B cell (primary cell): ENCODE measurements around the gene PLCL1.

ENCODE experiments used
- EZH2 ChIP-seq: IDR thresholded peaks from 2 replicates; pipeline ENCODE4 v1.6.1; 2012; ENCODE audit warnings: borderline replicate concordance, low read depth, mild to moderate bottlenecking, moderate library complexity, low read length; ENCODE audit not compliant: insufficient read depth, poor library complexity, severe bottlenecking
- TF ChIP-seq, protein P1 (sequence below): fragments of 200-600 bp; IDR thresholded peaks from one replicate; pipeline ENCODE4 v1.8.0; 2022; ENCODE audit warnings: antibody characterized with exemption, mild to moderate bottlenecking

DNA sequence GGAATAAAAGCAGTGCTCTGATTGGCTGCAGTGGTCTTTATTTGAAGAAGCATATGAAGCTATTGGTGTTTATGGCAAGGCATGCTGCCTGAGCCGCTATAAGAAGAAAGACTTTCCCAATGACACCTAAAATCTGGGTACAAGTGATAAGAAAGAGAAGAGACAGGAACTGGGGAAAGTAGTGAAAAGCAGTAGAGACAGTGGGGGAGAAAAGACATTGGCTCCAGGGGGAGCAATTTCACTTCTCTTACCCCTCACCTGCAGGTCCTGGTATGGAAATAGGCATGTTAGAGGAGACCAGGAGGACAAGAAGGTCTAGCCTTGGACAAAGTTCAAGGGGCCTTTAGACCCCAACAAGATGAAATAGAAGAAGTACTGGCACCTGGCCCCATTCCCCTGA lies 47.1 kb downstream of the PLCL1 start:
- TF ChIP-seq, protein P1, sequence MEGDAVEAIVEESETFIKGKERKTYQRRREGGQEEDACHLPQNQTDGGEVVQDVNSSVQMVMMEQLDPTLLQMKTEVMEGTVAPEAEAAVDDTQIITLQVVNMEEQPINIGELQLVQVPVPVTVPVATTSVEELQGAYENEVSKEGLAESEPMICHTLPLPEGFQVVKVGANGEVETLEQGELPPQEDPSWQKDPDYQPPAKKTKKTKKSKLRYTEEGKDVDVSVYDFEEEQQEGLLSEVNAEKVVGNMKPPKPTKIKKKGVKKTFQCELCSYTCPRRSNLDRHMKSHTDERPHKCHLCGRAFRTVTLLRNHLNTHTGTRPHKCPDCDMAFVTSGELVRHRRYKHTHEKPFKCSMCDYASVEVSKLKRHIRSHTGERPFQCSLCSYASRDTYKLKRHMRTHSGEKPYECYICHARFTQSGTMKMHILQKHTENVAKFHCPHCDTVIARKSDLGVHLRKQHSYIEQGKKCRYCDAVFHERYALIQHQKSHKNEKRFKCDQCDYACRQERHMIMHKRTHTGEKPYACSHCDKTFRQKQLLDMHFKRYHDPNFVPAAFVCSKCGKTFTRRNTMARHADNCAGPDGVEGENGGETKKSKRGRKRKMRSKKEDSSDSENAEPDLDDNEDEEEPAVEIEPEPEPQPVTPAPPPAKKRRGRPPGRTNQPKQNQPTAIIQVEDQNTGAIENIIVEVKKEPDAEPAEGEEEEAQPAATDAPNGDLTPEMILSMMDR, result no peak
- TF ChIP-seq EZH2, result no peak
